Islet of Langerhans (tissue), 1 donor: ENCODE data around the gene TMEM131L.
A peak's percentile ranks its signal among the peaks of the same experiment; 100 is the strongest.

Experiments used
- FAIRE-seq: peaks from one replicate; lab custom pipeline; 2011; peaks lifted over from hg19 to GRCh38; lab: Jason Lieb, UNC

Gene TMEM131L

DNA sequence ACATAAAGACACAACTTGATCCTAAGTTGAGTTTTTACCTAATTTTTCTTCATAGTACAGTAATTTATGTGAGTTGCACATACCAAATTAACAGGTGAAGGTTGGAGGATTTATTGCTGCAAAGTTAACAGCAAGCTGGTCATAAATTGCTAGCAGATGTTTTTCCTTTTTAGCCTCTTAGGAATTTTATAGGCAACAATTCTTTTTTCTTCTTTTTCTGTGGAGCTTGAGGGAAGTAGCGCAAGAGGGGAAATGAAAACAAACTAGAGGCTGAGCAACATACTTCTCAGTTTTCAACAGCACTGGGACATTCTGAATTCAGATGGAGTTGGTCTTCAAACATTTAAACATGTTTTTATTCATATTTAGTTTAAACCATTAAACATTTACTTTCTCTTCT lies 154.2 kb downstream of the TMEM131L start:
- no peak for FAIRE-seq

GRCh38 chr4:153622093-153622492 lies 155.9 kb downstream of the TMEM131L start:
- no peak for FAIRE-seq

DNA sequence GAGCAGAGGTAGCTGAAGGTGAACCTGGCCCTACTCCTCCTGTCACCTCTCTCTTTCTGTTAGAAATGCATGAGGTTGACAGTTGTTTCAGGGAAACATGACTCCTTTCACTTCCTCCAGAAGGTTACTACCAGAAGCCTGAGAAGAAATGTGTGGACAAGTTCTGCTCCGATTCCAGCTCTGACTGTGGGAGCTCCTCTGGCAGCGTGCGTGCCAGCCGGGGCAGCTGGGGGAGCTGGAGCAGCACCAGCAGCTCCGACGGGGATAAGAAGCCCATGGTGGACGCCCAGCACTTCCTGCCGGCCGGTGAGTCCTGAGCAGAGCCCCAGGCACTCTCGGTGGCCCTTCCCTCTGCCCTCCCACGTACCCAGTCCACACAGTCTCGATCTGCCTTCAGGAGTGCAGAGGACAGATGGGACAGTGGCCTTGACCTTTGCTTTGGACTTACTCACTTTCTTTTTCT lies 156.6 kb downstream of the TMEM131L start:
- FAIRE-seq: no peak

DNA sequence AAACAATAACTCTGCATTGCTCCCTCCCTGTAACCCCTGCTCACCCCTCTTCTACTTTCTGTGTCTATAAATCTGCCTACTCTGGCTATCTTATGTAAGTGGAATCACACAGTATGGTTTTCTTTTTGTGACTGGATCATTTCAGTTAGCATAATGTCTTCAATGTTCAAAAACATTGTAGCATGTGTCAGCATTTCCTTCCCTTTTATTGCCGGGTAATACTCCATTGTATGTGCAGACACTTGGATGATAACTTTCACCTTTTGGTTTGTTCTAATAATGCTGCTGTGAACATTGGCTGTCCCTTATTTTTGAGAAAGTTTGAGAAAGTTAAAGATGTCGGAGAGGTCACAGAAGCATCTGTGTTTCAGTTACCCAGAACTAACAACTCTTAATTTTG lies 157.3 kb downstream of the TMEM131L start:
- FAIRE-seq: no peak

GRCh38 chr4:153628796-153629315 lies 162.7 kb downstream of the TMEM131L start:
- FAIRE-seq: no peak

GRCh38 chr4:153629776-153630175 lies 163.6 kb downstream of the TMEM131L start:
- FAIRE-seq: no peak

DNA sequence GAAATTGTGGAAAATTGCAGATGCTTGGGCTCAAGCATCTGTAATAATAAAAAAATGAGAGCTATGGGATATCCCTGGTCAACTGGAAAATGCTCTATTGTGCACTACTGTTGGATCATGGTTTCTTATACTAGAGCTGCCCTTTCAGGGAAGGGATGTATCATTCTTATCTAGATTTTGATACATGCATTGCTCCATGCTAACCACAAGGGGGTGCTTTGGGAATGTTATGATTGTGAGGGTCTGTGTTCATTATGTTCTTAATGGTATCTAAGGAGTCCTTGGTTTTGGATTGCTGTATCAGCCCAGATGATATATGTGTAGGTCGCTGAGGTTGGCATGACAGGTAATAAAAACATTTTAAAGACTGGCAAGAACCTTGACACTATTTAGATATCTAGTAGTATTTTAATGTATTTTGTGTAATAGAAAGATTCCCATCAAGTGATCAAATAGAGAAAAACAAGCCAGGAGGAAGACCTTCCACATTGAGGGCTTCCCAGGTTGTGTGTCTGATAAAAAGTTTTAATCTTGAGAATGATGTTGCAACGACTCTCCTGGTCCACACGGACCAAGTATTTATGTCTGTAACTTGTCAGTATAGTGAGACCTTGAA lies 168.7 kb downstream of the TMEM131L start:
- FAIRE-seq: no peak

- no peak for FAIRE-seq
Observed at GRCh38 chr4:153635846-153636245, 169.7 kb downstream of the TMEM131L start.

GRCh38 chr4:153637201-153637600 lies 171.0 kb downstream of the TMEM131L start:
- FAIRE-seq: no peak

- no peak for FAIRE-seq
Observed at GRCh38 chr4:153638011-153638410, 171.9 kb downstream of the TMEM131L start.

DNA sequence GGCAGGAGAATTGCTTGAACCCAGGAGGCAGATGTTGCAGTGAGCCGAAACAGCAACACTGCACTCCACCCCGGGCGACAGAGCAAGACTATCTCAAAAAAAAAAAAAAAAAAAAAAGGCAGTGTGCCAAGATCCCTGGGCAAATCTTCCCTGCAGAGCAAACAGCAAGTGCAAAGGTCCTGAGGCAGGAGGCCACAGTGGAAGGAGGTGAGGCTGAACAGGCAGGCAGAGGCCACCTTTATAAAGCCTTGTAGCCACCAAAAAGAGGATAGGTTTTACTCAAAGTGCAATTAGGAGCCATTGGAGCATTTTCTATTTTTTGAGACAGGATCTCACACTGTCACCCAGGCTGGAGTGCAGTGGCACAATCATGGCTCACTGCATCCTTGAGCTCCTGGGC lies 172.8 kb downstream of the TMEM131L start:
- FAIRE-seq: no peak

- no peak for FAIRE-seq
Observed at GRCh38 chr4:153639833-153640802, 174.0 kb downstream of the TMEM131L start.

- FAIRE-seq: no peak
Observed at GRCh38 chr4:153641532-153641931, 175.4 kb downstream of the TMEM131L start.

GRCh38 chr4:153643406-153644383 lies 177.5 kb downstream of the TMEM131L start:
- peak; percentile 91 for FAIRE-seq

GRCh38 chr4:153645183-153645582 lies 179.0 kb downstream of the TMEM131L start:
- FAIRE-seq: no peak

GRCh38 chr4:153646261-153646660 lies 180.1 kb downstream of the TMEM131L start:
- FAIRE-seq: no peak

DNA sequence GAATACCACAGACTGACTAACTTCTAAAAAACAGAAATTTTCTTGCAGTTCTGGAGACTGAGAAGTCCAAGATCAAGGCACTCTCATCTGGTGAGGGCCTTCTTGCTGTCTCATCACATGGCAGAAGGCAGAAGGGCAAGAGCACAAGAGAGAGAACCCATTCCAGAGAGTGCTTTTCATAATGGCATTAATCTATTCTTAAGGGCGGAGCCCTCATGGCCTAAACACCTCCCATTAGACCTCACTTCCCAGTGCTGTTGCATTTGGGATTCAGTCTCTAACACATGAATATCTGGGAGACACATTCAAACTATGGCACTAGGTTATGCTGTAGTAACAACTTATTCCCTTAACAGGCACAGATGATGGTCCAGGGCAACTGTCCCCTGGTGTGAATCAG lies 180.8 kb downstream of the TMEM131L start:
- no peak for FAIRE-seq

- no peak for FAIRE-seq
Observed at GRCh38 chr4:153647975-153648374, 181.8 kb downstream of the TMEM131L start.

DNA sequence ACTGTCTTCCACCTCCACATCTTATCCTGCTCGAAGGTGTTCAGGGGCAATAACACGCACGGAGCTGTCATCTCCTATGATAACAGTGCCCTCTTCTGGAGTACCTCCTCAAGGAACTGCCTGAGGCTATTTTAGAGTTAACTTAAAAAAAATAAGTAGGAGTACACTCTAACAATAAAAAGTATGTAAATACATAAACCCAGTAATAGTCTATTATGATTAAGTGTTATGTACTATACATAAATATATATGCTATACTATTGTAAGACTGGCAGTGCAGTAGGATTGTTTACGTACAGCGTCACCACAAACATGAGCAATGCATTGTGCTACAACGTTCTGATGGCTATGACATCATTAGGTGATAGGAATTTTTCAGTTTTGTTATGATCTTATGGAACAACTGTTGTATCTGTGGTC lies 183.4 kb downstream of the TMEM131L start:
- no peak for FAIRE-seq

GRCh38 chr4:153651116-153651515 lies 185.0 kb downstream of the TMEM131L start:
- FAIRE-seq: no peak

DNA sequence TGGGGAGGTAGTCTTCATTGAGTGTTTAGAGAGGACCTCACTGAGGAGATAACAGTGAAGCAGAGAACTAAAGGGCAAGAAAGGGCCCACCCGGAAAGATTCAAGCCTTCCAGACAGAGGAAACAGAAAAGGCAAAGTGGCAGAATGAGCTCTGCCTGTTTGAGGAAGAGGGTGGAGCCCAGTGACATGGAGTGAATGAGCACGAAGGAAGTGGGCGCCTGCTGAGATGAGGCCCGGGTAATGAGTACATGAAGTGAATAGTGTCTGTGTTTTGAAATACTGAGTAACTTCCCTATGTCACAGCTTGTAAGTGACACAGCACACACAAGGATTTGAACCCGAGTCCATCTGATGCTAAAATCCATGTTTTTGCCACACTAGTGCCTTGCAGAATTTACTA lies 185.4 kb downstream of the TMEM131L start:
- FAIRE-seq: no peak
